Tibial nerve (tissue), 4 donors: ENCODE data around the gene GAS2. TPM values are rescaled to one million over a fixed set of nuclear protein-coding genes. Genes with fewer than 3 reads are reported as not detected.
A peak's percentile ranks its signal among the peaks of the same experiment; 100 is the strongest.

Experiments used
- DNase-seq, 2 donors: peaks; one replicate each; pipeline ENCODE4 v3.0.0-alpha.2; 2019; ENCODE audit warnings: low spot score in 2 of 2
- H3K27ac ChIP-seq, 4 donors: fragments of 200-600 bp; sonication (generic) in 3 of 4; one replicate each; pipeline ENCODE4 v1.5.1; 2017 to 2019; ENCODE audit warnings: mild to moderate bottlenecking in 1 of 4
- H3K27me3 ChIP-seq, 2 donors: fragments of 200-600 bp; sonication (generic) in 1 of 2; one replicate each; pipeline versions ENCODE4 v1.5.1 to v1.6.0; 2017 to 2019
- H3K36me3 ChIP-seq, 3 donors: fragments of 200-600 bp; sonication (generic); one replicate each; pipeline ENCODE4 v1.5.1; 2018 to 2019
- H3K4me1 ChIP-seq, 4 donors: fragments of 200-600 bp; sonication (generic) in 3 of 4; one replicate each; pipeline ENCODE4 v1.5.1; 2017 to 2019
- H3K4me3 ChIP-seq, 4 donors: fragments of 200-600 bp; sonication (generic) in 3 of 4; one replicate each; pipeline ENCODE4 v1.5.1; 2017 to 2019; ENCODE audit warnings: mild to moderate bottlenecking in 1 of 4, moderate library complexity in 1 of 4
- H3K9me3 ChIP-seq, 4 donors: fragments of 200-600 bp; sonication (generic) in 3 of 4; one replicate each; pipeline ENCODE4 v1.5.1; 2017 to 2019
- CTCF ChIP-seq, 5 experiments: fragments of 200-600 bp in 3 of 5; fragments of 450-650 bp in 2 of 5; sonication (generic) in 3 of 5; IDR thresholded peaks; one replicate each; pipeline ENCODE4 v1.5.1; 2016 to 2019; ENCODE audit warnings: antibody characterized with exemption in 5 of 5, mild to moderate bottlenecking in 3 of 5, moderate library complexity in 2 of 5
- EP300 ChIP-seq, 2 donors: sonication (generic); formaldehyde crosslinking; IDR thresholded peaks; one replicate each; pipeline ENCODE4 v1.6.1; 2017; ENCODE audit warnings: antibody characterized with exemption in 2 of 2, mild to moderate bottlenecking in 1 of 2
- POLR2A ChIP-seq, 2 donors: fragments of 450-650 bp; IDR thresholded peaks; one replicate each; pipeline ENCODE4 v1.6.1; 2017; ENCODE audit warnings: antibody characterized with exemption in 2 of 2, mild to moderate bottlenecking in 2 of 2, moderate library complexity in 2 of 2
- WGBS, 2 donors: methylation state at CpG; one replicate each; pipeline ENCODE4 v1.1.5; 2018; 5-methylcytosine and 5-hydroxymethylcytosine counted together
- total RNA-seq, 4 donors: library from RNA; depleted of rRNA; stranded (reverse); fragments of >200 nt; gene quantifications; one replicate each; pipeline ENCODE4 v1.1.0, GENCODE V29; 2016

GAS2 gene
- total RNA-seq, 4 donors from 2014 or later: 9.3 to 41.5 (median 18.0) TPM

- Histone ChIP-seq H3K27me3 (no peaks in the 10 kb centered on the region), H3K9me3 (peaks cover 0 to 5% (median 0%) of the 10 kb centered on the region in 4 donors), H3K27ac (no peak overlapping the region), H3K36me3 (no peaks in the 10 kb centered on the region), H3K4me1 (peaks cover 0 to 5% (median 0%) of the 10 kb centered on the region in 4 donors), H3K4me3 (no peak overlapping the region)
- WGBS, 2 donors: 37 to 61% methylated on average over 3 of the region's 3 CpGs
- TF ChIP-seq EP300 (IDR thresholded peaks at IDR 0.05): no peak
- TF ChIP-seq CTCF (IDR thresholded peaks at IDR 0.05): no peak
- TF ChIP-seq POLR2A (IDR thresholded peaks at IDR 0.05): no peak
- DNase-seq: no peak
These were observed 114.7 kb downstream of the GAS2 start for GRCh38 chr11:22780952-22781593.

DNA sequence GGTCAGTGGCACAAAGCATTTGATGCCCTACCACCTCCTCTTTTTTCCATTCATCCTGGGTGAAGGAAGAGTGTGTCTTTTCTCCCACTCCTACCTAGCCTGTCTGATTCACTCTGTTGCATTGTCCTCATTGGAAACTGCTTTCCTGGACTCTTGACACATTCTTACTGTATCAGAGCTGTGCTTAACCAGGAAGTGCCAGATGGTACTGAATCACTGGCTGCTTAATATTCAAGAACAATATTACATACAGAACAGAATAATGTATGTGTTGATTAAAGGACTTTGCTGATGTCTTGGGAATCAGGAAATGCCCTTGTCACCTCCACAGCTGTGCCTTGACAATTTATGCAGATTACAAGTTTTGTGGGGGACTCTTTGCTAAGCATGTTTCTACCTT, 118.8 kb downstream of the GAS2 start:
- DNase-seq: no peak
- Histone ChIP-seq H3K27ac (no peak overlapping the region), H3K4me1 (peaks cover 0 to 7% (median 0%) of the 10 kb centered on the region in 4 donors), H3K4me3 (no peak overlapping the region), H3K27me3 (no peaks in the 10 kb centered on the region), H3K36me3 (no peaks in the 10 kb centered on the region), H3K9me3 (peaks cover 0 to 5% (median 0%) of the 10 kb centered on the region in 4 donors)
- TF ChIP-seq CTCF (IDR thresholded peaks at IDR 0.05) (no peak), POLR2A (IDR thresholded peaks at IDR 0.05) (no peak), EP300 (IDR thresholded peaks at IDR 0.05) (no peak)

GRCh38 chr11:22786475-22786874, 120.1 kb downstream of the GAS2 start:
- peaks cover 0 to 5% (median 0%) of the 10 kb centered on the region in 4 donors for H3K9me3 ChIP-seq
- no peak for TF ChIP-seq EP300 (IDR thresholded peaks at IDR 0.05)
- no peak for TF ChIP-seq POLR2A (IDR thresholded peaks at IDR 0.05)
- no peak for TF ChIP-seq CTCF (IDR thresholded peaks at IDR 0.05)
- H3K27ac ChIP-seq: no peak overlapping the region
- peaks cover 0 to 7% (median 0%) of the 10 kb centered on the region in 4 donors for H3K4me1 ChIP-seq
- 90 to 94% methylated on average over 3 of the region's 3 CpGs for WGBS, 2 donors
- H3K4me3 ChIP-seq: no peak overlapping the region
- no peaks in the 10 kb centered on the region for H3K36me3 ChIP-seq
- H3K27me3 ChIP-seq: no peaks in the 10 kb centered on the region
- no peak for DNase-seq

GRCh38 chr11:22787055-22787454, 120.6 kb downstream of the GAS2 start:
- Histone ChIP-seq H3K4me1 (peaks cover 0 to 10% (median 2%) of the 10 kb centered on the region in 4 donors), H3K27ac (no peak overlapping the region), H3K9me3 (peaks cover 0 to 5% (median 0%) of the 10 kb centered on the region in 4 donors), H3K27me3 (no peaks in the 10 kb centered on the region), H3K4me3 (no peak overlapping the region), H3K36me3 (no peaks in the 10 kb centered on the region)
- WGBS, 2 donors: 77 to 79% methylated on average over 2 of the region's 2 CpGs
- TF ChIP-seq CTCF (IDR thresholded peaks at IDR 0.05) (no peak), POLR2A (IDR thresholded peaks at IDR 0.05) (no peak), EP300 (IDR thresholded peaks at IDR 0.05) (no peak)
- DNase-seq: no peak

DNA sequence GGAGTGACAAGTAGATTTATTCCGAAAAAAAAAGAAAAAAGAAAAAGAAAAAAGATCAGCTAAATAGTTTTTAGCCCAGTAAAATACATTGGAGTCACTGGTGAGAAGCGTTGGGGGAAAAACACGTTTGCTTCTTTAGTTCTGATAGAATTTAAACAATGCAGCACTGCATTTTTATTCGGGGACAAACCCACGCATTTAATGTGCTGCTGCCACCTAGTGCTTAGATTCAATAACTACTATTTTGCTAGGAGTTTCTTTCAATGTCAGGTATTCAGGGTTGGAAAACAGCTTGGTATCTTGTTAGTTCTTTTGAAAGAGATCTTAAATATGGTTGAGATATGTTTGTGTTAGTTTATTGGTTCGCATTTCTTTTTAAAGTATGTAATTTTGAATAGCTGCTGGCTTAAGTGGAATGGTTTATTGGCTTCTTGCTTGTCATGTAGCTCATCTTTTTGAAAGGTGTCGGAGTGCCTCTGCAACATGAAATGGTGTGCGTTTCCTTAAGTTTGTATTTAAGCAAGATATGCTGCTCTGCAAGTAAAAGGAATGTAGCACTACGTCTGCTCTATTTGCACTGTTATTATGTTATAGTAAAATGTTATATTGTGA, 121.2 kb downstream of the GAS2 start:
- Histone ChIP-seq H3K27ac (no peak overlapping the region), H3K9me3 (peaks cover 0 to 5% (median 0%) of the 10 kb centered on the region in 4 donors), H3K4me3 (no peak overlapping the region), H3K4me1 (peaks cover 0 to 15% (median 5%) of the 10 kb centered on the region in 4 donors), H3K36me3 (no peaks in the 10 kb centered on the region), H3K27me3 (no peaks in the 10 kb centered on the region)
- no peak for DNase-seq
- 25 to 27% methylated on average over 9 of the region's 9 CpGs for WGBS, 2 donors
- TF ChIP-seq POLR2A (IDR thresholded peaks at IDR 0.05) (no peak), CTCF (IDR thresholded peaks at IDR 0.05) (peak; percentile 59 to 69 (median 63)), EP300 (IDR thresholded peaks at IDR 0.05) (no peak)
